ENCODE results near the gene PARN. TPM values are rescaled to one million over a fixed set of nuclear protein-coding genes. Genes with fewer than 3 reads are reported as not detected.

The PARN gene
- total RNA-seq, 1 donor from 2014 or later, result 24.5 TPM

DNA sequence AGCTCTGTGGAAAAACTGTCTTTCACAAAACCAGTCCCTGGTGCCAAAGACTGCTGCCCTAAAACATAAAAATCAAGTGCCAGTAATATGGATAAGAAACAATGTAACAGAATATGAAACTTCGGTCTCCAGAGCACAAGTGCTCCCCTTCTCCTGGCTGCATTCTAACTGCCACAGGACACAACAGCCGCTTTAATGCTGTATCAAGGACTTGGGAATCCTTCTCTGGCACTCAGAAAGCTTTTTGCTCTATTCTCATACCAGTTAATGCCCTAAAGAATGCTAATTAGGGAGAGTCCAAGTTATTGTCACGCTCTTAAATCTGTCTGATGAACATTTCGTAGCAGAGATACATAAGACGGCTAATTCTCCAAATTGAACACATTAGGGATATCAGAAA is 90.9 kb downstream of the PARN start:
- Histone ChIP-seq H3K27me3 (ENCODE audit: control insufficient read depth in 3 of 3, insufficient read depth in 3 of 3, low read length in 3 of 3) (no peaks in the 10 kb centered on the region), H3K9me3 (ENCODE audit: control insufficient read depth in 3 of 3, low read length in 3 of 3) (no peaks in the 10 kb centered on the region), H3K4me1 (ENCODE audit: control insufficient read depth in 3 of 3, insufficient read depth in 3 of 3, low read length in 3 of 3) (no peaks in the 10 kb centered on the region), H3K9ac (ENCODE audit: low read depth in 1 of 3, low read length in 3 of 3) (no peak overlapping the region), H3K4me3 (ENCODE audit: low read length in 3 of 3) (no peak overlapping the region), H3K36me3 (ENCODE audit: control insufficient read depth in 3 of 3, insufficient read depth in 3 of 3, low read length in 3 of 3) (peaks cover 0 to 5% (median 0%) of the 10 kb centered on the region in 3 donors), H3K27ac (ENCODE audit: low read depth, low read length) (no peak overlapping the region)

DNA sequence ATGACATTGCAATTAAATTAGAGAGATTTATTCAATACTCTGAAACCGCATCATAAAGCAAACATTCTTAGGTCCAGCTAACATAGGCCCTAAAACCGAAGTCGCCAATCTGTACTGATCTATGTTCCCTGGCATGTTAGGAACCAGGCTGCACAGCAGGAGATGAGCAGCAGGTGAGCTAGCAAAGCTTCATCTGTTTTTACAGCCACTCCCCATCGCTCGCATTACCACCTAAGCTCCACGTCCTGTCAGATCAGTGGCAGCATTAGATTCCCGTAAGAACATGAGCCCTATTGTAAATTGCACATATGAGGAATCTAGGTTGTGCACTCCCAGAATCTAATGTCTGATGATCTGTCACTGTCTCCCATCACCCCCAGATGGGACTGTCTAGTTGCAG is 91.5 kb downstream of the PARN start:
- H3K4me3 ChIP-seq (ENCODE audit: low read length in 3 of 3), result no peak overlapping the region
- H3K36me3 ChIP-seq (ENCODE audit: control insufficient read depth in 3 of 3, insufficient read depth in 3 of 3, low read length in 3 of 3), result peaks cover 0 to 3% (median 0%) of the 10 kb centered on the region in 3 donors
- H3K9ac ChIP-seq (ENCODE audit: low read depth in 1 of 3, low read length in 3 of 3), result no peak overlapping the region
- no peak overlapping the region for H3K27ac ChIP-seq (ENCODE audit: low read depth, low read length)
- H3K27me3 ChIP-seq (ENCODE audit: control insufficient read depth in 3 of 3, insufficient read depth in 3 of 3, low read length in 3 of 3), result no peaks in the 10 kb centered on the region
- H3K4me1 ChIP-seq (ENCODE audit: control insufficient read depth in 3 of 3, insufficient read depth in 3 of 3, low read length in 3 of 3), result no peaks in the 10 kb centered on the region
- H3K9me3 ChIP-seq (ENCODE audit: control insufficient read depth in 3 of 3, low read length in 3 of 3), result no peaks in the 10 kb centered on the region

DNA sequence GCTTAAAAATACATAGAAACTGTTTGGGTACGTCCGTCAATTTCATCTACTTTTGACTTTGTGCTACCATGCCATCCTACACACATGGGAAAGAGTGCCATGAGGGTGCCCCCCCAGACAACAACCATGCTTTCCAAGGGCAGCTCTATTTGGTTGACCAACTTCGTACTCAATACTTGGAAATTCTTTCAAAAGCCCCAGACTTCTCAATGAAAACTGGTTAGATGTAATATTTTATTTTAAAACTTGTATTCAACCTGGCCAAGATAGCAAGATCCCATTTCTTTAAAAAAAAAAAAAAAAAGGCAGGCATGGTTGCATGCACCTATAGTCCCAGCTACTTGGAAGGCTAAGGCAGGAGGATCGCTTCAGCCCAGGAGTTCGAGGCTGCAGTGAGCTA is 98.4 kb downstream of the PARN start:
- Histone ChIP-seq H3K27ac (ENCODE audit: low read depth, low read length) (no peak overlapping the region), H3K9me3 (ENCODE audit: control insufficient read depth in 3 of 3, low read length in 3 of 3) (no peaks in the 10 kb centered on the region), H3K27me3 (ENCODE audit: control insufficient read depth in 3 of 3, insufficient read depth in 3 of 3, low read length in 3 of 3) (no peaks in the 10 kb centered on the region), H3K36me3 (ENCODE audit: control insufficient read depth in 3 of 3, insufficient read depth in 3 of 3, low read length in 3 of 3) (peaks cover 0 to 2% (median 0%) of the 10 kb centered on the region in 3 donors), H3K4me3 (ENCODE audit: low read length in 3 of 3) (no peak overlapping the region), H3K4me1 (ENCODE audit: control insufficient read depth in 3 of 3, insufficient read depth in 3 of 3, low read length in 3 of 3) (peaks cover 14 to 28% (median 15%) of the 10 kb centered on the region in 3 donors), H3K9ac (ENCODE audit: low read depth in 1 of 3, low read length in 3 of 3) (no peak overlapping the region)

DNA sequence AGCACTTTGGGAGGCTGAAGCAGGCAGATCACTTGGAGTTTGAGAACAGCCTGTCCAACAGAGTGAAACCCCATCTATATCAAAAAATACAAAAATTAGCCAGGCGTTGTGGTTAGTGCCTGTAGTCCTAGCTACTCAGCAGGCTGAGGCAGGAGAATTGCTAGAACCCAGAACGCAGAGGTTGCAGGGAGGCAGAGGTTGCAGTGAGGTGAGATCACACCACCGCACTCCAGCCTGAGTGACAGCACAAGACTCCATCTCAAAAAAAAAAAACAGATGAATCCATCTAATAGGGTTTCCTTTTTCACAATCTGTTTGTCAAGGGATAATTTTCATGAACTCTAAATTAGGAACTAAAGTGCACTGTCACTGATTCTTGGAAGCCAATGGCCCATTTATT is 99.0 kb downstream of the PARN start:
- H3K4me1 ChIP-seq (ENCODE audit: control insufficient read depth in 3 of 3, insufficient read depth in 3 of 3, low read length in 3 of 3), result peaks cover 14 to 30% (median 15%) of the 10 kb centered on the region in 3 donors

DNA sequence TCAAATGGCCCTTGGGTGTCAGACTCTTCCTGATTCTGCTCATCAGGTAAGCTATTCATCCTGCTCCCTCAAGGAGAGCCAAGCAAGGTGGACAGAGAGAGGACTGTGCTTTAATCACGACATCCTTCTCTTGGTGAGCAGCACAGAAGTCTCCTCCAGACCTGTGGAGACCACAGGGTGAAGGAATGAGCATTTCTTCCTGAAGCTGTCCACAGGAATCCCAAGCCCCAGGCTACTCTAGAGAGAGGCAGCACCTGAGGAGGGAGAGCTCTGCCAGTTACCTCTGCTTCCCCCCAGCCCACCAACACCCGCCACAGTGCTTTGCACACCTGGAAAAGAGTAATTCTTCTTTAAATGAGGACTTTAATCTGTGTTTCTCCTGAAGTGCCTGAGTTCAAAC is 100.0 kb downstream of the PARN start:
- Histone ChIP-seq H3K27ac (ENCODE audit: low read depth, low read length) (no peak overlapping the region), H3K9me3 (ENCODE audit: control insufficient read depth in 3 of 3, low read length in 3 of 3) (no peaks in the 10 kb centered on the region), H3K27me3 (ENCODE audit: control insufficient read depth in 3 of 3, insufficient read depth in 3 of 3, low read length in 3 of 3) (no peaks in the 10 kb centered on the region), H3K4me3 (ENCODE audit: low read length in 3 of 3) (no peak overlapping the region), H3K36me3 (ENCODE audit: control insufficient read depth in 3 of 3, insufficient read depth in 3 of 3, low read length in 3 of 3) (peaks cover 0 to 2% (median 0%) of the 10 kb centered on the region in 3 donors), H3K4me1 (ENCODE audit: control insufficient read depth in 3 of 3, insufficient read depth in 3 of 3, low read length in 3 of 3) (peaks cover 14 to 30% (median 15%) of the 10 kb centered on the region in 3 donors), H3K9ac (ENCODE audit: low read depth in 1 of 3, low read length in 3 of 3) (no peak overlapping the region)

More for the DNA sequence above, 99.0 kb downstream of the PARN start:
- Histone ChIP-seq H3K9me3 (ENCODE audit: control insufficient read depth in 3 of 3, low read length in 3 of 3) (no peaks in the 10 kb centered on the region), H3K9ac (ENCODE audit: low read depth in 1 of 3, low read length in 3 of 3) (no peak overlapping the region), H3K27ac (ENCODE audit: low read depth, low read length) (no peak overlapping the region), H3K27me3 (ENCODE audit: control insufficient read depth in 3 of 3, insufficient read depth in 3 of 3, low read length in 3 of 3) (no peaks in the 10 kb centered on the region), H3K4me3 (ENCODE audit: low read length in 3 of 3) (no peak overlapping the region), H3K36me3 (ENCODE audit: control insufficient read depth in 3 of 3, insufficient read depth in 3 of 3, low read length in 3 of 3) (peaks cover 0 to 2% (median 0%) of the 10 kb centered on the region in 3 donors)

DNA sequence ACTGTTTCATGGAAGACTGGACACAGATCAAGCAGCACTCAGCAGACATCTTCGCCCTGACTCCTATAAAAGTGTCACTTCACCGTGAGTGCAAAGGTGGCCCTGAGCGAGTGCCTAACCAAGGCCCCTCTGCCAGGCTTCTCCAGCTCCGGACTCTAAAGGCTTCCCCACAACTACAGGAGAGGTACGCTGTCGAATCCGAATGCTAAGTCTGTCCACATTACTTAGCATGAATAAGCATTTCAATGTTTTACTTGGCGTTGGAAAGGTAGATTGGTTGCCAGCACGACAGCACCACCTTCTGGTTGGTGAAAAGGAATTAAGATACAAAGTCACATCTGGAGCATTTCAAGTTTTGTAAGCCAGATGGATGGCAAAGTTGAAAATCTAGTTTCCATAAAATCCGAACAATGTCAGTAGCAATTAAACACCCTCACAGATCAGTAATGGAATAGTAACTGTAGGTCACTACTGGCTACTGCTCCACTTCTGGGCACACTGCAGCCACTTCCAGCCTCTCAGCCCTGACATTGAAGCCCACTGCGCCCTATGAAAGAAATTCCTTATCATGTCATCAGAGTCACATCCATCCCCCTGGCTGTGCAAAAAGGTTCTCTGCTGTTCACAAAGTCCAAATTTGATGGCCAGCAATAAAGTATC is 100.9 kb downstream of the PARN start:
- Histone ChIP-seq H3K4me1 (ENCODE audit: control insufficient read depth in 3 of 3, insufficient read depth in 3 of 3, low read length in 3 of 3) (peaks cover 14 to 30% (median 15%) of the 10 kb centered on the region in 3 donors), H3K27ac (ENCODE audit: low read depth, low read length) (peak overlapping the region; percentile 77), H3K27me3 (ENCODE audit: control insufficient read depth in 3 of 3, insufficient read depth in 3 of 3, low read length in 3 of 3) (no peaks in the 10 kb centered on the region), H3K4me3 (ENCODE audit: low read length in 3 of 3) (peak overlapping the region; percentile 4 to 46 (median 38)), H3K9ac (ENCODE audit: low read depth in 1 of 3, low read length in 3 of 3) (peak overlapping the region; percentile 72 to 76 (median 76)), H3K36me3 (ENCODE audit: control insufficient read depth in 3 of 3, insufficient read depth in 3 of 3, low read length in 3 of 3) (peaks cover 0 to 2% (median 0%) of the 10 kb centered on the region in 3 donors), H3K9me3 (ENCODE audit: control insufficient read depth in 3 of 3, low read length in 3 of 3) (no peaks in the 10 kb centered on the region)

DNA sequence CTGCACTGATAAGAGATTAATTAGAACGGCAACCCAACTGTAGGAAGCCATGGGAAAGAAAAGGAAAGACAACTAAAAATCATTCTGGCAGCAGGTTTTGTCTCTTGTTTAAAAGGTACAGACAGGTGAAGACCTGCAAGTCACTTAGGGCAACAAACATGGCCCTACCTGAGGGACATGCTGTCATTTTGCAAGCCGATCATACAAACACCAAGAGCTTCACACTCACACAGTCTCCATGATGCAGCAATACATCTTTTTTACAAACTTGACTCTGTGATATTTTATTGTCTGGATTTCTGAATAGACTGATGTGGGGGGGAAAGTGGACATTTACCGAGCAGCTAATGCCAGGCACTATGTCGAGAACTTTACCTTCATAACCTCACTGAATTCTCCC is 101.8 kb downstream of the PARN start:
- peak overlapping the region in 2 of 3 donors; percentile 72 to 76 for H3K9ac ChIP-seq (ENCODE audit: low read depth in 1 of 3, low read length in 3 of 3)
- no peak overlapping the region for H3K4me3 ChIP-seq (ENCODE audit: low read length in 3 of 3)
- no peaks in the 10 kb centered on the region for H3K9me3 ChIP-seq (ENCODE audit: control insufficient read depth in 3 of 3, low read length in 3 of 3)
- peaks cover 0 to 2% (median 0%) of the 10 kb centered on the region in 3 donors for H3K36me3 ChIP-seq (ENCODE audit: control insufficient read depth in 3 of 3, insufficient read depth in 3 of 3, low read length in 3 of 3)
- peaks cover 14 to 30% (median 15%) of the 10 kb centered on the region in 3 donors for H3K4me1 ChIP-seq (ENCODE audit: control insufficient read depth in 3 of 3, insufficient read depth in 3 of 3, low read length in 3 of 3)
- H3K27ac ChIP-seq (ENCODE audit: low read depth, low read length), result peak overlapping the region; percentile 77
- no peaks in the 10 kb centered on the region for H3K27me3 ChIP-seq (ENCODE audit: control insufficient read depth in 3 of 3, insufficient read depth in 3 of 3, low read length in 3 of 3)

DNA sequence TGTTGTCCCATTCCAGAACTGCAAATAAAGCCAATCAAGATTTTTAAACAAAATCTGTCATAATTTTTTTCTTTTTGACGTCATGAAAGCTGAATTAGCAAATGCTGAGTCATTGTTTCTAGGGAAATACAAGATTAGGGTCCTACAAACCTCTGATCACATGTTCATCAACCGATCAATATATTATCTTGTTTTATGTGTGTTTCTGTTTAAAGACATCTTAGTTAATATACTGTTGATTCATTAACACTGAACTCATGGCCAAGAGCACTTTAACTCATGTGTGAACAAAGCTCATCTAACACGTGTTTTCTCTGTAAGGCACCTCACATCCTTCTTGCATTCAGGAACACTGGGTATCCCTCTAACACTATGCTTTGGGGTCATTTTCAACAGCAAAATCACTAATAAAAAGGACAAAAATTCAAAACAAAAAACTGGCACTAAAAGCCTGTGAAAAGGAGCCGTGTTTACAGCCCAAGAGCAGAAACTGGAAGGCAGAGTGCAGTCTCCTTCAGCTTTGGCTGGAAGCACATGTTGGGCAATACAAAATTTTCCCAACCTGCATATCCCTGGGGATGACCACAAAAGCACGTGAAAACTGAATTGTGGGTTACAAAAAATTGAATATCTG is 102.5 kb downstream of the PARN start:
- Histone ChIP-seq H3K9me3 (ENCODE audit: control insufficient read depth in 3 of 3, low read length in 3 of 3) (no peaks in the 10 kb centered on the region), H3K9ac (ENCODE audit: low read depth in 1 of 3, low read length in 3 of 3) (peak overlapping the region in 2 of 3 donors; percentile 35 to 72), H3K36me3 (ENCODE audit: control insufficient read depth in 3 of 3, insufficient read depth in 3 of 3, low read length in 3 of 3) (peaks cover 0 to 2% (median 0%) of the 10 kb centered on the region in 3 donors), H3K4me3 (ENCODE audit: low read length in 3 of 3) (peak overlapping the region in 1 of 3 donors; percentile 14), H3K4me1 (ENCODE audit: control insufficient read depth in 3 of 3, insufficient read depth in 3 of 3, low read length in 3 of 3) (peaks cover 14 to 30% (median 15%) of the 10 kb centered on the region in 3 donors), H3K27ac (ENCODE audit: low read depth, low read length) (peak overlapping the region; percentile 77), H3K27me3 (ENCODE audit: control insufficient read depth in 3 of 3, insufficient read depth in 3 of 3, low read length in 3 of 3) (no peaks in the 10 kb centered on the region)

DNA sequence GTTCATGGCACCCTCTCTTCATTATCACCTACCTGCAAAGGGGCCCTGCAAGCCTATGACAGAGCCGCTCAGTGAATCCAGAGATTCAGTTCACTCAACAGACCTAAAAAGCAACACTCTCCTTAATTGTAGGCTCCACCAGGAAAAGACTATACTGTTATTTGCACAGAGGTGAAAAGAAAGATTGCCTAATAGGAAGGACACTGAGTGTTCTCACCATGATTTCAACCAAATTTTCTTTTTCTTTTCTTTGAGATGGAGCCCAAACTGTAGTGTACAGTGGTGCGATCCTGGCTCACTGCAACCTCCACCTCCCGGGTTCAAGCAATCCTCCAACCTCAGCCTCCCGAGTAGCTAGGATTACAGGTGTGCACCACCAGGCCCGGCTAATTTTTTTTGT is 104.5 kb downstream of the PARN start:
- peaks cover 14 to 24% (median 15%) of the 10 kb centered on the region in 3 donors for H3K4me1 ChIP-seq (ENCODE audit: control insufficient read depth in 3 of 3, insufficient read depth in 3 of 3, low read length in 3 of 3)
- H3K36me3 ChIP-seq (ENCODE audit: control insufficient read depth in 3 of 3, insufficient read depth in 3 of 3, low read length in 3 of 3), result peaks cover 0 to 1% (median 0%) of the 10 kb centered on the region in 3 donors
- H3K27me3 ChIP-seq (ENCODE audit: control insufficient read depth in 3 of 3, insufficient read depth in 3 of 3, low read length in 3 of 3), result no peaks in the 10 kb centered on the region
- H3K27ac ChIP-seq (ENCODE audit: low read depth, low read length), result no peak overlapping the region
- no peaks in the 10 kb centered on the region for H3K9me3 ChIP-seq (ENCODE audit: control insufficient read depth in 3 of 3, low read length in 3 of 3)
- H3K9ac ChIP-seq (ENCODE audit: low read depth in 1 of 3, low read length in 3 of 3), result no peak overlapping the region
- H3K4me3 ChIP-seq (ENCODE audit: low read length in 3 of 3), result no peak overlapping the region

DNA sequence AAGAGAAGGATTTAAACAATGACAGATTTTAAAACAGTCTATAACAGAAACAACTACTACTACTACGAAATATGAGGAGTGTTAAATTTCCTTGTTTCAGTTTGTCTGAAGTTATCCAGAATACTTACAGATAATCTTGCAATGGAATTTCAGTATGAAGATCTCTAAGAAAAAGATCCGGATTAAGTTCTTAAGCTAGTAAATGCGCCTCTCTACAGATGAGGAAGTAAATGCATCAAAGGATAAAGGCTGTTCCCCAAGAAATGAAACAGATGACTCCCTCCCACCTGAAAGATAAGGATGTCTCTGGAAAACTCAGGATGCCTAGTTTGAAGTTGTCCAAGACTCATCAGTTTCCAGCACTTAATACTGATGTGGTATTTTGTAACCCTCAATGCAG is 105.1 kb downstream of the PARN start:
- Histone ChIP-seq H3K9ac (ENCODE audit: low read depth in 1 of 3, low read length in 3 of 3) (no peak overlapping the region), H3K27ac (ENCODE audit: low read depth, low read length) (no peak overlapping the region), H3K27me3 (ENCODE audit: control insufficient read depth in 3 of 3, insufficient read depth in 3 of 3, low read length in 3 of 3) (no peaks in the 10 kb centered on the region), H3K4me1 (ENCODE audit: control insufficient read depth in 3 of 3, insufficient read depth in 3 of 3, low read length in 3 of 3) (peaks cover 14 to 23% (median 15%) of the 10 kb centered on the region in 3 donors), H3K36me3 (ENCODE audit: control insufficient read depth in 3 of 3, insufficient read depth in 3 of 3, low read length in 3 of 3) (no peaks in the 10 kb centered on the region), H3K4me3 (ENCODE audit: low read length in 3 of 3) (no peak overlapping the region), H3K9me3 (ENCODE audit: control insufficient read depth in 3 of 3, low read length in 3 of 3) (no peaks in the 10 kb centered on the region)

Data from skeletal muscle tissue (tissue), 4 donors.